GM12878 (cell line): ENCODE results near the gene NUP214.

Experiments used
- E4F1 ChIP-seq: fragments of 450-650 bp; IDR thresholded peaks from 2 replicates; pipeline ENCODE4 v1.6.1; 2018; ENCODE audit warnings: borderline replicate concordance, mild to moderate bottlenecking; ENCODE audit not compliant: partially characterized antibody
- NFXL1 ChIP-seq: fragments of 450-650 bp; IDR thresholded peaks from 2 replicates; pipeline ENCODE4 v1.6.1; 2017; ENCODE audit warnings: antibody characterized with exemption, mild to moderate bottlenecking, borderline replicate concordance
- RAD51 ChIP-seq: fragments of 450-650 bp; IDR thresholded peaks from 2 replicates; pipeline ENCODE4 v1.6.1; 2016; ENCODE audit warnings: moderate library complexity, mild to moderate bottlenecking, inconsistent platforms
- TF ChIP-seq, protein P1 (sequence below), 3 experiments: IDR thresholded peaks in 2 of 3; conservative IDR thresholded peaks in 1 of 3; 2 replicates each; pipeline ENCODE4 v1.5.1; 2011; ENCODE audit warnings: low read depth in 3 of 3, low read length in 3 of 3, mild to moderate bottlenecking in 3 of 3, control low read depth in 2 of 3, moderate library complexity in 2 of 3, inconsistent platforms in 1 of 3, mixed read lengths in 1 of 3; ENCODE audit not compliant: control insufficient read depth in 2 of 3, insufficient read depth in 1 of 3; ENCODE audit errors: extremely low read depth in 1 of 3
- TF ChIP-seq, protein P2 (sequence below): fragments of 450-650 bp; IDR thresholded peaks from 2 replicates; pipeline ENCODE4 v1.6.1; 2017; ENCODE audit warnings: mild to moderate bottlenecking

DNA sequence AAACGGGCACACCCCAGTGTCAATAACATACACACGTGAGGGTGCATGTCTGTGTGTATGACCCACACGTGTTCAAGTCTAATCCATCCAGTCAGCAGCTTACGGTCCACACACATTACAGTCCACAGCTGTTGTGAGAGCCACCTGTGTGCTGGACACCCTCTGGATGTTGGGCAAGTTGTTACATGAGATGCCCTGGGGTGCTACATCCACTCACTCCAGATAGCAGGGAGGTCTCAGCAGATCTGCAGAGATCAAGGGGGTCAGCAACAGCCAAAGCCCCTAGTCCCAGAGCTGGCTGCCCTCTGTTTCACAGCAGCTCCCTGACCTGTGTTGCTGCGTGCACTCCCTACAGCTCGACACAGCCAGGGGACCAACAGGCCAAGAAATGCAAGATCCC lies 33.4 kb upstream of the NUP214 start:
- TF ChIP-seq E4F1 (no peak), RAD51 (no peak), NFXL1 (no peak)
- TF ChIP-seq, protein P1, sequence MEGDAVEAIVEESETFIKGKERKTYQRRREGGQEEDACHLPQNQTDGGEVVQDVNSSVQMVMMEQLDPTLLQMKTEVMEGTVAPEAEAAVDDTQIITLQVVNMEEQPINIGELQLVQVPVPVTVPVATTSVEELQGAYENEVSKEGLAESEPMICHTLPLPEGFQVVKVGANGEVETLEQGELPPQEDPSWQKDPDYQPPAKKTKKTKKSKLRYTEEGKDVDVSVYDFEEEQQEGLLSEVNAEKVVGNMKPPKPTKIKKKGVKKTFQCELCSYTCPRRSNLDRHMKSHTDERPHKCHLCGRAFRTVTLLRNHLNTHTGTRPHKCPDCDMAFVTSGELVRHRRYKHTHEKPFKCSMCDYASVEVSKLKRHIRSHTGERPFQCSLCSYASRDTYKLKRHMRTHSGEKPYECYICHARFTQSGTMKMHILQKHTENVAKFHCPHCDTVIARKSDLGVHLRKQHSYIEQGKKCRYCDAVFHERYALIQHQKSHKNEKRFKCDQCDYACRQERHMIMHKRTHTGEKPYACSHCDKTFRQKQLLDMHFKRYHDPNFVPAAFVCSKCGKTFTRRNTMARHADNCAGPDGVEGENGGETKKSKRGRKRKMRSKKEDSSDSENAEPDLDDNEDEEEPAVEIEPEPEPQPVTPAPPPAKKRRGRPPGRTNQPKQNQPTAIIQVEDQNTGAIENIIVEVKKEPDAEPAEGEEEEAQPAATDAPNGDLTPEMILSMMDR (IDR thresholded peaks at IDR 0.05 in 2 of 3, conservative IDR thresholded peaks at IDR 0.05 in 1 of 3; ENCODE audit: control insufficient read depth in 2 of 3, extremely low read depth in 1 of 3, insufficient read depth in 1 of 3, low read depth in 3 of 3, low read length in 3 of 3): no peak
- TF ChIP-seq, protein P2, sequence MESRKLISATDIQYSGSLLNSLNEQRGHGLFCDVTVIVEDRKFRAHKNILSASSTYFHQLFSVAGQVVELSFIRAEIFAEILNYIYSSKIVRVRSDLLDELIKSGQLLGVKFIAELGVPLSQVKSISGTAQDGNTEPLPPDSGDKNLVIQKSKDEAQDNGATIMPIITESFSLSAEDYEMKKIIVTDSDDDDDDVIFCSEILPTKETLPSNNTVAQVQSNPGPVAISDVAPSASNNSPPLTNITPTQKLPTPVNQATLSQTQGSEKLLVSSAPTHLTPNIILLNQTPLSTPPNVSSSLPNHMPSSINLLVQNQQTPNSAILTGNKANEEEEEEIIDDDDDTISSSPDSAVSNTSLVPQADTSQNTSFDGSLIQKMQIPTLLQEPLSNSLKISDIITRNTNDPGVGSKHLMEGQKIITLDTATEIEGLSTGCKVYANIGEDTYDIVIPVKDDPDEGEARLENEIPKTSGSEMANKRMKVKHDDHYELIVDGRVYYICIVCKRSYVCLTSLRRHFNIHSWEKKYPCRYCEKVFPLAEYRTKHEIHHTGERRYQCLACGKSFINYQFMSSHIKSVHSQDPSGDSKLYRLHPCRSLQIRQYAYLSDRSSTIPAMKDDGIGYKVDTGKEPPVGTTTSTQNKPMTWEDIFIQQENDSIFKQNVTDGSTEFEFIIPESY: no peak
